Breast epithelium (tissue), 4 donors: ENCODE data around the gene GTPBP1. TPM values are rescaled to one million over a fixed set of nuclear protein-coding genes. Genes with fewer than 3 reads are reported as not detected.

Experiments used
- DNase-seq, 2 donors: peaks; one replicate each; pipeline ENCODE4 v3.0.0-alpha.2; 2019; ENCODE audit warnings: low spot score in 2 of 2
- H3K27ac ChIP-seq, 2 donors: fragments of 200-600 bp; sonication (generic) in 1 of 2; one replicate each; pipeline ENCODE4 v1.5.1; 2016 to 2019; ENCODE audit warnings: mild to moderate bottlenecking in 1 of 2
- H3K27me3 ChIP-seq, 2 donors: fragments of 200-600 bp; sonication (generic) in 1 of 2; one replicate each; pipeline versions ENCODE4 v1.5.1 to v1.6.0; 2017 to 2019; ENCODE audit warnings: control low read depth in 1 of 2, mild to moderate bottlenecking in 1 of 2
- H3K36me3 ChIP-seq: fragments of 200-600 bp; one replicate; pipeline ENCODE4 v1.5.1; 2019
- H3K4me1 ChIP-seq, 2 donors: fragments of 200-600 bp; sonication (generic); one replicate each; pipeline ENCODE4 v1.5.1; 2016 to 2019; ENCODE audit warnings: control low read depth in 1 of 2
- H3K4me3 ChIP-seq, 3 donors: fragments of 200-600 bp; sonication (generic); 1 replicate in 2 of 3; 2 replicates in 1 of 3; pipeline ENCODE4 v1.5.1; 2016 to 2019; ENCODE audit warnings: mild to moderate bottlenecking in 3 of 3, moderate library complexity in 2 of 3
- H3K9me3 ChIP-seq, 2 donors: fragments of 200-600 bp; sonication (generic) in 1 of 2; one replicate each; pipeline ENCODE4 v1.5.1; 2016 to 2019; ENCODE audit warnings: control low read depth in 1 of 2
- CTCF ChIP-seq, 3 donors: fragments of 450-650 bp; IDR thresholded peaks; one replicate each; pipeline ENCODE4 v1.5.1; 2016 to 2017; ENCODE audit warnings: antibody characterized with exemption in 3 of 3, mild to moderate bottlenecking in 3 of 3, moderate library complexity in 3 of 3
- POLR2A ChIP-seq: fragments of 450-650 bp; IDR thresholded peaks from one replicate; pipeline ENCODE4 v1.6.1; 2016; ENCODE audit warnings: antibody characterized with exemption, mild to moderate bottlenecking, moderate library complexity
- POLR2AphosphoS5 ChIP-seq, 3 donors: sonication (generic); formaldehyde crosslinking; IDR thresholded peaks; one replicate each; pipeline ENCODE4 v1.6.1; 2017; ENCODE audit warnings: antibody characterized with exemption in 3 of 3
- intact Hi-C: fragments of 100-400 bp; cut with DNase I; formaldehyde crosslinking; loops from one replicate; pipeline ENCODE4 v1.15.1; 2023; ENCODE audit warnings: low total_unique reads
- total RNA-seq, 3 donors: library from RNA; depleted of rRNA; stranded (reverse); fragments of >200 nt; gene quantifications; one replicate each; pipeline ENCODE4 v1.1.0, GENCODE V29; 2016

The GTPBP1 gene
- total RNA-seq, 3 donors from 2014 or later = 32.3 to 58.7 (median 56.9) TPM

- no peak overlapping the region for H3K4me3 ChIP-seq
- TF ChIP-seq POLR2A (no peak), CTCF (IDR thresholded peaks at IDR 0.05) (no peak), POLR2AphosphoS5 (IDR thresholded peaks at IDR 0.05) (no peak)
- no peaks in the 10 kb centered on the region for H3K9me3 ChIP-seq
- no peak for DNase-seq
- peaks cover 12 to 20% of the 10 kb centered on the region in 2 donors for H3K4me1 ChIP-seq
- no peak overlapping the region for H3K27ac ChIP-seq
- peaks cover 18% of the 10 kb centered on the region for H3K36me3 ChIP-seq
- intact Hi-C loops = loop anchor here (5.0 kb wide), 1 partner anchor 562 kb away; no protein-coding TSS in a partner anchor
- no peaks in the 10 kb centered on the region for H3K27me3 ChIP-seq
Measured at GRCh38 chr22:38730411-38730871, 24.7 kb downstream of the GTPBP1 start.

GRCh38 chr22:38731703-38732161 lies 26.0 kb downstream of the GTPBP1 start:
- Histone ChIP-seq H3K27me3 (no peaks in the 10 kb centered on the region), H3K9me3 (no peaks in the 10 kb centered on the region), H3K36me3 (peaks cover 18% of the 10 kb centered on the region), H3K4me3 (no peak overlapping the region), H3K4me1 (peaks cover 12 to 20% of the 10 kb centered on the region in 2 donors), H3K27ac (peak overlapping the region; percentile 81 to 87)
- DNase-seq = no peak
- intact Hi-C loops = loop anchor here (5.0 kb wide), 1 partner anchor 561 kb away; no protein-coding TSS in a partner anchor
- TF ChIP-seq POLR2AphosphoS5 (IDR thresholded peaks at IDR 0.05) (no peak), POLR2A (no peak), CTCF (IDR thresholded peaks at IDR 0.05) (no peak)

GRCh38 chr22:38732251-38732815 lies 26.6 kb downstream of the GTPBP1 start:
- no peak for TF ChIP-seq POLR2A
- TF ChIP-seq POLR2AphosphoS5 (IDR thresholded peaks at IDR 0.05) = peak in 1 of 3 donors; percentile 38
- TF ChIP-seq CTCF (IDR thresholded peaks at IDR 0.05) = peak in 1 of 3 donors; percentile 33
- H3K36me3 ChIP-seq = peaks cover 20% of the 10 kb centered on the region
- intact Hi-C loops = loop anchor here (5.0 kb wide), 1 partner anchor 560 kb away; no protein-coding TSS in a partner anchor
- H3K4me3 ChIP-seq = no peak overlapping the region
- peak in 1 of 2 donors; percentile 63 for DNase-seq
- H3K27me3 ChIP-seq = no peaks in the 10 kb centered on the region
- peaks cover 12 to 20% of the 10 kb centered on the region in 2 donors for H3K4me1 ChIP-seq
- H3K9me3 ChIP-seq = no peaks in the 10 kb centered on the region
- peak overlapping the region; percentile 81 to 87 for H3K27ac ChIP-seq

DNA sequence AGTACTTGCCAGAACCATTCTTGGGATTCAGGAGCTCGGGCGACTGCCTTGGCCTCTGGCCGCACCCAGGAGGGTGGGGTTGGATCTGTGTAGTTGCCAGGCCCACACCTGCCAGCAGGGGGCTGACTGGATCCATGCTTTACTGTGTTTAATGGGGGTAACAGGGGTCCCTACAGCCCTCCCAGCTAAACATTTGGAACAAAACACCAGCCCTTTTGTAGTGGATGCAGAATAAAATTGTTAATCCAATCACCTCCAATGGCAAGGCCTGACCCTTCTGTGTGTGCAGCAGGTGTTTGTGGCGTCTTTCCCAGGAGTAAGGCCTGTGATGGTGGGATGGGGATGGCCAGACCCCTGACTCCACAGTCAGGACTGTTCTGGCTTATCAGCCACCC lies 27.6 kb downstream of the GTPBP1 start:
- H3K27ac ChIP-seq = peak overlapping the region; percentile 81 to 87
- H3K36me3 ChIP-seq = peaks cover 30% of the 10 kb centered on the region
- DNase-seq = no peak
- intact Hi-C loops = loop anchor here (5.0 kb wide), 1 partner anchor 559 kb away; no protein-coding TSS in a partner anchor
- H3K27me3 ChIP-seq = no peaks in the 10 kb centered on the region
- TF ChIP-seq POLR2AphosphoS5 (IDR thresholded peaks at IDR 0.05) (peak in 1 of 3 donors; percentile 9), POLR2A (no peak), CTCF (IDR thresholded peaks at IDR 0.05) (peak; percentile 53 to 68 (median 55))
- H3K4me1 ChIP-seq = peaks cover 12 to 20% of the 10 kb centered on the region in 2 donors
- no peak overlapping the region for H3K4me3 ChIP-seq
- H3K9me3 ChIP-seq = no peaks in the 10 kb centered on the region

DNA sequence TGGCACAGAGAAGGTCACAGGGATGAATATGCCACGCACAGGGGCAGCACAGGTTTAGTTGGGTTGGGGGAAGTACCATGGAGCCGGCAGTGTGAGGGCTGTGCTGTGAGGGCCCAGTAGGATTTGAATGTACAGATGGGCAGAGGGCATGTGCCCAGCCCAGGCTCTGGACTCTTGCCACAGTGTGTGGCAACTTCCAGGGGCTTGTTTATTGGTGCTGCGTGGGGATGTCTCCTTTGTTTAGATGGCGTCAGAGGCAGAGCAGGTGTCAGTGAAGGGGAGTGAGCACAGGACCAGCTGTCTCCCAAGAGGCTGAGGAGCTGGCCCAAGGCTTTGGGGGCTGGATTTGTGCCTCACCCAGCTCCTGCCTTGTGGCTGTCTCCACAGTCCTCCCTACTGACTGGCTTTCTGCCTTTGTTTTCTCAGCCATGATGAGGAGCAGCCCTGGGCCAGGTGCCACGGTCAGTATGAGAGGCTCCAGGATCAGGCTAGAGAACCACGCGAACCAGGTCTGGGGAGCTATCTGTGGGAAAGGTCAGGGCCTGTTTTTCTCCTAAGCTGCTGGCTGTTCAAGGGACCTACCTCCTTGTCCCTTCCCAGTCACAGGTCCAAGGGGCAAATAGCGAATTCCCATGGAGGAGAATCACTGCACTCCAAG lies 28.1 kb downstream of the GTPBP1 start:
- no peaks in the 10 kb centered on the region for H3K9me3 ChIP-seq
- peak overlapping the region; percentile 81 to 87 for H3K27ac ChIP-seq
- intact Hi-C loops = loop anchor here (5.0 kb wide), 1 partner anchor 558 kb away; no protein-coding TSS in a partner anchor
- H3K27me3 ChIP-seq = no peaks in the 10 kb centered on the region
- H3K36me3 ChIP-seq = peaks cover 32% of the 10 kb centered on the region
- no peak overlapping the region for H3K4me3 ChIP-seq
- peaks cover 12 to 20% of the 10 kb centered on the region in 2 donors for H3K4me1 ChIP-seq
- TF ChIP-seq POLR2A (no peak), POLR2AphosphoS5 (IDR thresholded peaks at IDR 0.05) (no peak), CTCF (IDR thresholded peaks at IDR 0.05) (no peak)
- peak; percentile 64 to 69 for DNase-seq
